ENCODE measurements around the gene FBXO21.

Gene FBXO21

GRCh38 chr12:117171499-117172162 lies 18.6 kb downstream of the FBXO21 start:
- no peak for DNase-seq (ENCODE audit: extremely low read depth, low read depth)
- TF ChIP-seq CTCF (IDR thresholded peaks at IDR 0.05; ENCODE audit: low read depth, low read length) = no peak

GRCh38 chr12:117169548-117169947 lies 20.7 kb downstream of the FBXO21 start:
- DNase-seq (ENCODE audit: extremely low read depth, low read depth) = no peak

GRCh38 chr12:117168976-117169375 lies 21.3 kb downstream of the FBXO21 start:
- DNase-seq (ENCODE audit: extremely low read depth, low read depth) = no peak
- no peak for TF ChIP-seq CTCF (IDR thresholded peaks at IDR 0.05; ENCODE audit: low read depth, low read length)

More at GRCh38 chr12:117169548-117169947, 20.7 kb downstream of the FBXO21 start:
- TF ChIP-seq CTCF (IDR thresholded peaks at IDR 0.05; ENCODE audit: low read depth, low read length) = no peak

GRCh38 chr12:117167769-117168168 lies 22.5 kb downstream of the FBXO21 start:
- no peak for TF ChIP-seq CTCF (IDR thresholded peaks at IDR 0.05; ENCODE audit: low read depth, low read length)
- DNase-seq (ENCODE audit: extremely low read depth, low read depth) = no peak

GRCh38 chr12:117166107-117166506 lies 24.2 kb downstream of the FBXO21 start:
- no peak for TF ChIP-seq CTCF (IDR thresholded peaks at IDR 0.05; ENCODE audit: low read depth, low read length)
- DNase-seq (ENCODE audit: extremely low read depth, low read depth) = no peak

- DNase-seq (ENCODE audit: extremely low read depth, low read depth) = no peak
- no peak for TF ChIP-seq CTCF (IDR thresholded peaks at IDR 0.05; ENCODE audit: low read depth, low read length)
Measured at GRCh38 chr12:117165342-117165741, 24.9 kb downstream of the FBXO21 start.

- no peak for TF ChIP-seq CTCF (IDR thresholded peaks at IDR 0.05; ENCODE audit: low read depth, low read length)
- DNase-seq (ENCODE audit: extremely low read depth, low read depth) = no peak
Measured at GRCh38 chr12:117162633-117163032, 27.6 kb downstream of the FBXO21 start.

Measured in AG09319 (cell line).